Mucosa of descending colon (tissue), 3 donors: ENCODE measurements around the gene PLEKHG4B. TPM values are rescaled to one million over a fixed set of nuclear protein-coding genes. Genes with fewer than 3 reads are reported as not detected.

Source experiments
- ATAC-seq: fragments of 200-7000 bp; cut with Tn5 transposase; one replicate; pipeline ENCODE4 v1.9.1; 2020; ENCODE audit warnings: mild to moderate bottlenecking, moderate library complexity
- DNase-seq, 3 donors: peaks; one replicate each; pipeline ENCODE4 v3.0.0-alpha.2; 2020
- H3K36me3 ChIP-seq: fragments of 200-600 bp; one replicate; pipeline ENCODE4 v1.8.0; 2021; ENCODE audit warnings: low read depth, mild to moderate bottlenecking
- H3K4me1 ChIP-seq: fragments of 200-600 bp; one replicate; pipeline ENCODE4 v1.8.0; 2021; ENCODE audit warnings: low read depth, mild to moderate bottlenecking
- H3K4me3 ChIP-seq: fragments of 200-600 bp; one replicate; pipeline ENCODE4 v1.8.0; 2021; ENCODE audit warnings: mild to moderate bottlenecking
- H3K9me3 ChIP-seq: fragments of 200-600 bp; one replicate; pipeline ENCODE4 v1.8.0; 2021; ENCODE audit warnings: mild to moderate bottlenecking
- CTCF ChIP-seq: fragments of 200-600 bp; IDR thresholded peaks from one replicate; pipeline ENCODE4 v1.8.0; 2022; ENCODE audit warnings: antibody characterized with exemption, mild to moderate bottlenecking
- intact Hi-C, 2 donors: fragments of 100-400 bp; cut with DNase I in 1 of 2; cut with micrococcal nuclease in 1 of 2; formaldehyde crosslinking; loops; one replicate each; pipeline versions ENCODE4 v1.11.0 to v1.11.1; 2022; cut with DNase I, micrococcal nuclease
- total RNA-seq, 3 donors: library from RNA; stranded (reverse); fragmentation: NEBNext Ultra II Directional in 2 of 3; extraction: Animal tissue kit (Norgen Biotek cat#: 25700) in 2 of 3; gene quantifications; one replicate each; pipeline versions ENCODE4 v1.2.1 to v1.2.4, GENCODE V29; 2021 to 2023
- donor health status: DM: no; HTN: no; CAD: no; lungs with moderate emphysema.
- donor health status: DM: no; HTN: no; CAD: no.
- donor health status: DM: no; HTN: yes; CAD: no.

The PLEKHG4B gene
- total RNA-seq, 3 donors from 2014 or later, result 0.09 to 3.0 (median 0.36) TPM

GRCh38 chr5:76358-77169 is 15.4 kb upstream of the PLEKHG4B start:
- DNase-seq (no peak), ATAC-seq (no peak)
- intact Hi-C loops, result no loop called here

DNA sequence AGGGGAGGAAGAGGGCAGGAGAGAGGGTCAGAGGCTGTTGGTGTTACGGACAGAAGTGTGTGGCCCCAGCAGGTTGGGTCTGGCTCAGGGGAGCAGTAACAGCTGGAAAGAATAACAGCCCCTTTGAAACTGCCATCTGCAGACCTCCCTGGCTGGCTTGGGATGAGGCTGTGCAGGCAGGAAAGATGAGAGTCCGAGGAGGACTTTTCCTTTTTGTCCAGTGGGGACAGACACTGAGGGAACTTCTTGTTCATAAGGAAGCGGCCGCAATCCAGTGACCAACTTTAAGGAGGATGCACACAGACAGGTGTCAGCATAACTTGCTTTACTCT is 14.8 kb upstream of the PLEKHG4B start:
- TF ChIP-seq CTCF, result no peak
- no peak for ATAC-seq
- intact Hi-C loops, result no loop called here

More at GRCh38 chr5:76358-77169, 15.4 kb upstream of the PLEKHG4B start:
- Histone ChIP-seq H3K36me3 (no peaks in the 10 kb centered on the region), H3K9me3 (no peaks in the 10 kb centered on the region), H3K4me1 (no peaks in the 10 kb centered on the region), H3K4me3 (no peak overlapping the region)
- no peak for TF ChIP-seq CTCF

DNA sequence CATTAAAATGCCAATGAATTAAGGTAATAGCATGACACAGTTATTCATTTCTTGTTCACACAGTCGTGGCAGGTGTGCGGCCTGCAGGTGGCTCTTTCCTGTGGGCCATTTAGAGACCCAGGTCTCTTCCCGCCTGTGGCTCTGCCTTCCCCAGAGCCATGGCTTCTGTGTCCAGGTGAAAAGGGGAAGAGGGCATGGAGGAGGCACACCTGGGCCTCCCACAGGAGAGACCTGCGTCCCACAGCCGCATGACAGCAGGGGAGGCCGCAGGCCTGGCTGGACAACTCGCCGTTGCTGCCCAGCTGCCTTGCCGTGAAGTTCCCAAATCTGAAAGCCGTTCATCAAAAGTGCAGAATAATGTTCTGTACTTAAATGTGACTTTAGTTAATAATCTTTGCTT is 14.4 kb upstream of the PLEKHG4B start:
- ATAC-seq, result no peak
- Histone ChIP-seq H3K4me3 (no peak overlapping the region), H3K36me3 (no peaks in the 10 kb centered on the region), H3K4me1 (no peaks in the 10 kb centered on the region), H3K9me3 (no peaks in the 10 kb centered on the region)
- no peak for DNase-seq
- TF ChIP-seq CTCF, result no peak
- intact Hi-C loops, result no loop called here

More for the DNA sequence above, 14.8 kb upstream of the PLEKHG4B start:
- no peaks in the 10 kb centered on the region for H3K9me3 ChIP-seq
- no peaks in the 10 kb centered on the region for H3K4me1 ChIP-seq
- no peak for DNase-seq
- H3K4me3 ChIP-seq, result no peak overlapping the region
- no peaks in the 10 kb centered on the region for H3K36me3 ChIP-seq

DNA sequence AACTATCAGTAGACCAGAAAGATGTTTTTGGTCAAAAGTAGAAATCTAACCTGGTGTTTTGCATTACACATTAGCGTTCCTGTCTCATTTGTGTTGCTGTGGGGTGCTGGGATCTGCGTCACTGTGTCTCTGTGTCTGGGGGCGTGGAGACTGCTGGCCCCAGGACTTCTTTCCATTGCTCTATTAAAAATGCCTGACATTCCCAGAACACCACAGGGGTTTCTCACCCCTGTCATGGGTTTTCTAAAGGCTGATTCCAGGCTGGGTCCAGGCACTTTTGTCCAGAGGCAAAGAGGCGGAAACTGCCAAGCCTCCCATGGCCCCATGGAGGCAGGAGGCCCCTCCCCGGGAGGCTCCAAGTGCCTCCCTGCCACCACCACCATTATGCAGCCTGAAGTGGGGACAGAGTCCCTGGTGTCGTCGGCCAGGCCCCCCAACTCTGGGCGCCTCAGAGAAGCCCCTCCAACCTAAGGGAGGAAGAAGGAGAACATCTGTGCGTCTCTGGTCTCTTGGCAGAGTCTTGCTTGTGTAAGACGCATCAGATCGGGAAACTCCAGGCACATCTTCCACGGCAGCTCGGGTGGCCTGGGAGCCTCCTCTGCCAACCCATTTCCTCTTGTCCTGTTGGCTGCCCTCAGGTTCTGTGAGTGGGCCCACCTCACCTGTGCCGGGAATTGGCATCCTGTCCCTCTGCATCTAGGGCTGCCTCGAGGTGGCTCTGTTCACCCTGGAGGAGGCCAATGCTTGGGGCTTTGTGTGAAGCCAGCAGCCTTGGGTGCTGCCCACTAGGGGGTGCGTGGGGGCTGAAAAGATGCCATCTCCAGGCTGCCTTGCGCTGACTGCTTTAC is 13.8 kb upstream of the PLEKHG4B start:
- intact Hi-C loops, result no loop called here
- peak; percentile 14 for ATAC-seq
- H3K4me1 ChIP-seq, result no peaks in the 10 kb centered on the region
- no peak overlapping the region for H3K4me3 ChIP-seq
- no peaks in the 10 kb centered on the region for H3K9me3 ChIP-seq
- no peaks in the 10 kb centered on the region for H3K36me3 ChIP-seq
- DNase-seq, result no peak
- TF ChIP-seq CTCF, result no peak

- ATAC-seq (no peak), DNase-seq (no peak)
- Histone ChIP-seq H3K4me3 (no peak overlapping the region), H3K36me3 (no peaks in the 10 kb centered on the region), H3K4me1 (no peaks in the 10 kb centered on the region), H3K9me3 (no peaks in the 10 kb centered on the region)
- intact Hi-C loops, result no loop called here
- no peak for TF ChIP-seq CTCF
Measured at GRCh38 chr5:78805-79149, 13.2 kb upstream of the PLEKHG4B start.
